Stimulated activated CD4-positive, alpha-beta T cell treated with anti-CD3 and anti-CD28 coated beads, Interleukin-4, amount 100 ng/mL, for 1 hour (primary cell): ENCODE data around the gene DDX59.

Experiments
- DNase-seq: peaks from one replicate; pipeline ENCODE4 v3.0.0-alpha.2; 2020

DDX59 gene

DNA sequence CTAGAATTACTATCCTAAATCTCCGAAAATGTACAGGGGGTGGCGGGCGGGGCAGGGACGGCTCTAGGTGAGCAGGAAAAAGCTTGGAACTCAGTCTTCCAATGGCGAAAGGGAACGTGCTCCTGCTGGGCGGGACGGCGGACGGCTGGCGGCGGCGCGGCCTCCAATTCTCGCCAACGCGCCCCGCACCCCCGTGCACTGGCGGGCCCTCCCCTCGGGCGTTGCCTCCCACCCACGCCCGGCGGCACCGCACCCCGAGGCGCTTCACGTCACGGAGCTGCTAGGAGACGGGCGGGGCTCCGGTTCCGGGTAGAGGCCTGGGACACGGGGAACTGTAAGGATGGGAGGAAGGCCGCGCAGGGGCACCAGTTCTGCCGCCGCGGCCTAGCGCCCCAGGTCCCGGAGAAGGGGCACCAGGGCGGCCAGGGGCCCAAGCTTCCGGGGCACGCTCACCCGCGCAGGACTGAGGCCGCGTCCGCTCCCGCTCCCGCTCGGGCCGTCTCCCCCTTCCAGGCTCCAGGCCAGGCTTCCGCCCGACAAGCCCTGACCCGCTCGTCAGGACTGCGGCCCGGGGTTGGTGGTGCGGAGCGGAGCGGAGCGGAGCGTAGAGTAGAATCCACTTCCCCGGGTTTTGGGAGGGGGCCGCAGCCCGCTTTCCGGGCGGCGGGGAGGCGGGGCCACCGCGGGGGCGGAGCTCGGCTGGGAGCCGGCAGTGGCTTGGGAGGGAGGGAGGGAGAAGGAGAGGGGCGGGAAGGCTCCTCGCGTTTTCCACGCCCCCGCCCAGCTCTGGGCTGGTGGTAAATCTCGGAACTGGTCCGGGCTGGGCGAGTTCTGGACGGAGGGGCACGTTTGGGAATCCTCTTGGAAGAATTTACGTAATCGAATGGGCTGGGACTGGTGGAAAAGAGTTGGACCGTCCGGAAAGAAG lies at the start of gene DDX59:
TSS of gene DDX59 (minus strand) at position 594 of the 928 bp plus-strand sequence. CDS start 3,167 bp downstream, outside the sequence.
- DNase-seq = peak; percentile 92

DNA sequence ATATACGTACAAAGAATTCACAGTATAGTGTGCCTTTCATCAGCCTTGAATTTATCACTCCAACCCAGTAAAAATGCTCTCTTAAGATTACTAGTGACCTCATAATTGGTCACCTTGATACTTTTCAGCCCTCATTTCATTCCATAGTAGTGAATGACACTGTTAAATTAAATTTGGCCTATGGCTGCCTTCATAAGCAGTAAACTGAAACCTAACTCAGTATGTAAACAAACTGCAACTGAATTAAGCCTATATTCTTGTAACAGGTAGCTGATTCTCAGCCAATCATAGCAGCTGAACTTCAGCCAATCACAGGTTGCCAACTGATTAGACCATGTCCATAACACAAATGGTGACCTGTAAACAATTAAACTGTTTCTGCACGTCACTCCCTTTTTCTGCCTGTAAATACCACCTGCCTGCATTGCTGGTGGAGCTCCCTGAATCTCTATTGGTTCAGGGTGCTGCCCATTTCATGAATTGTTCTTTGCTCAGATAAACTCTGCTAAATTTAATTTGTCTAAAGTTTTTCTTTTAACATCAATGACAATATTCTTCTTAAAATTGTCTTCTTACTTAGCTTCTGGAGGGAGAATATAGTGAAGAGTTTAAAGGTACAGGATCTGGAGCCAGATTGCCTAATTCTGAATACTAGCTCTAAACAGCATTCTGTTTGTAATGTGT lies 44.9 kb upstream of the DDX59 start:
- DNase-seq = no peak

DNA sequence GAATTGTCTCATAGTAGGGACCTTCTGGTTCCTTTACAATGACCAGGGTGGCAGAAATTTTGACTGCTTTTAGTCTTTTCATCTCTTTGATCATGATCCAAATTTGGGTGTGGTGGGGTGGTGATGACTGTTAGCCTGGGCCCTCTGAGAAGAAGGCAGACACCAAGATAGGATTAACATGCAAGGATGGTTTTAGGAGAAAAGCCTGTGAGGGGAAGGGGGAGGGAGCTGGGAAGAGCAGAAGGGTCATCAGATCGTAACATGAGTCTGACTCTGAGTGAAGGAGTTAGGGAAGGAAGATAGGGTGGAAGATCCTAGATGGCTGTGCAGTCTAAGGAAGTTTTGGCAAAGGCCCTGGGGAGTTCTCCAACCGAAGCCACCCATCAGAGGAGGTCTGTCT lies 40.5 kb upstream of the DDX59 start:
- no peak for DNase-seq

DNA sequence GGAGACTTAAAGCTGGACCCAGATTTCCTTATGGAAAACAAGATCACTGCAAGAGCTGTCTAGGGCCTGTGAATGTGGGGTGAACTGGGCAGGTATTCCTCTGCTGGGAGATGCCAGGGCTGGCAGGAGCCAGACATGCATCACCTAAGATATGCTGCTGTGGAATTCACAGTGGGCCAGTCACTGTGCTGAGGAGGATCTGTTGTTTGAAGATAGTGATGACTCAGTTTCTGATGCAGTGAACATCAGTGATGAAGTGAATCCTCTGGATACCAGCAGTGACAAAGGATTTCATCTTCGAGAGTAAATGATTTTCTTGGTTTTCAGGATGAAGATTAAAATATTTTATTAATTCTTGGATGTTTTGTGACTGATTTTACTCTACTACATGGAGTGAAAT lies 39.1 kb upstream of the DDX59 start:
- DNase-seq = no peak

DNA sequence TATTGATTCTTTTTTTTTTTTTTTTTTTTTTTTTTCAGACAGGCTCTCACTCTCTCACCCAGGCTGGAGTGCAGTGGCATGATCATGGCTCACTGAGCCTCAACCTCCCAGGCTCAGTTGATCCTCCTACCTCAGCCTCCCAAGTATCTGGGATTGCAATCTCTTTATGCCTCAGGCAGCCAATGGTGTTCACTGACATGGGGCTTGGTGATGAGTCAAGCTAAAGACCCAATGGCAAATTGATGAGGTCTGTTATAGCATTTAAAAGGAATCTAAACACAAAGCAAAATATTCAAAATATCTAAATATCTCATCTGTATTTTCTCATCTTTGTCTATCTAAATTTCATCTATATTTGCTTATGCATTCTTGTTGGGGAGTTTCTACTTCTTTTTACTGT lies 38.5 kb upstream of the DDX59 start:
- no peak for DNase-seq

DNA sequence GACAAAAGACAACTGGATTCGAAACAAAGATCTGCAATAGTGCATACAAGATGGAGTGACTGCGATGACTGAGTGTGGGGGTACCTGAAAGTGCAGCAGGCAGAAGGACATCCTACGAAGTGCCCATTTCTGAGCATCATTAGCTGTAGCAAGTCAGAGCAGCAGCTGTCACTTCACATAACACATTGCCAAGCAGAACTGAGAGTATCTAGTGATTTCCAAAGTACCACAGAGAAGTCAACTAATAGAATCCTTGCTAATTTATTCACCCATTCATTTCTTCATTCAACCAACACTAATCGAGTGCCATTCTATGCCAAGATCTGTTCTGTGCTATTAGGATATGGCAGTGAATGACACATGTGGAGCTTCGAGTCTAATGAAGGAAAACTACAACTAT lies 37.4 kb upstream of the DDX59 start:
- no peak for DNase-seq

DNA sequence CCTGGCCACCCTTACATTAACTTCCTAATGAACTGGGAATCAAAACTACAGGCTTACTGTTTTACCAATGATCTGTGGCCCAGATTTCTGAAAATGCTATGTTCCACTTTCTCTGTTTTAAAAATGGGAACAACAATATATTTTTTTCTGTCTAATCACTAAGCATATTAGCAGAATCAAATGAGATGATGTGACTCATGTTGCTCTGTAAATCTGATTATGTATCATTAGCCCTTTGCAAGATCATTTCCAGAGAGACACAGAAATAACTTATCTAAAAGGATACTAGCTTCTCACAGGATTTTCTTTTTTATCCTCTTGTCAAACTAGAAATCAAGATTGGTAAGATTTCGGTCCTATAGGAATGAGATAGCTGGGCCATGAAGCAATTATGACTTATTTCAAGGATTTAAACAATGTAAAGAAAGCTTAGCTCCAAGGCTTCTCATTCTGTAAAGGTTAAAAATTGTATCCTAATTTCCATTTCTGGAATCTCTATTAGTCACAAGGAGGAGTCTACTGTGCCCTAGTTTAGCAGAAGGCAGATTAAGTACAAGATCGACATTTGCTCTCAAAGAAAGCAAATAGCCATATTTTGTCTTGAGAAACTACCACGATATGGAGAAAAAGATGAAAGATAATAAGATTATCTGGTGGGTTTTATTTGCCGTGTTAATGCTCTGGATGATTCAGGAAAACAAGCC lies 36.6 kb upstream of the DDX59 start:
- no peak for DNase-seq

DNA sequence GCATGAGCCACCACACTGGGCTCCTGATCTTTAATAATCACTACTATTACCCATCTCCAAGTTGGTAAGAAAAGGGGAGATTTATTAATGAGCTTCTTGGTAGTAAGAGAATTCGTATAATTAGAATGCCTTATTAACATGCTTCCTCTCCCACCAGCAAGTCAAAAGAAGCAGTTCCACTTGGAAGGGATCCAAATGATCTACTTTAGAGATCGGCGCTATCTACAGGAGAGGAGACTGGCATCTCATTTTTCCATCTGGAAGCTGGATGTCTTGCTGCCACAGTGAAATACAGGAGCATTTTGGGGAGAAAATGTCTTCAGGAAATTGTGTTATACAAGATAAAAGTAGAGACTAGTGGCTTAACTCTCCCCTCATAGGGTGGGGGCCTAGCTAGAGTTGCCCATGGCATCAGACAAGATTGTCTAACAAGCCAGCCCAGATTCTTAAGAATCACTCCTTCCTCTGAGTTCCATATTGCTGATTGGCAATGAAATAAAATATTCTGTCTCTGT lies 35.3 kb upstream of the DDX59 start:
- no peak for DNase-seq

DNA sequence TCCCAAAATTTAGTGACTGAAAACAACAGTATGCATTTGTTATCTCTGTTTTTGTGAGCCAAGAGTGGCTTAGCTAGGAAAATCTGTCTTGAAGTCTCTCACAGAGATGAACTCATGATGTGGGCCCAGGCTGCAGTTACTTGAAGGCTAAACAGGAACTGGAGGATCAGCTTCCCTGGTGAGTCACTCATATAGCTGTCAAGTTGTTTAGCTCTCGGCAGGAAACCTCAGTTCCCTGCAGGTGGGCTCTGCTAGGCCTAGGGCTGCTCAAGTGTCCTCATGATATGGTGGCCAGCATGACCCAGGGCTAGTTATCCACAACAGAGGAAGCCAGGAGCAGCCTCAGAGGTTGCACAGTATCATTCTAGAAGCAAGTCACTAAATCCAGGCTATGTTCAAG lies 30.2 kb upstream of the DDX59 start:
- DNase-seq = no peak

DNA sequence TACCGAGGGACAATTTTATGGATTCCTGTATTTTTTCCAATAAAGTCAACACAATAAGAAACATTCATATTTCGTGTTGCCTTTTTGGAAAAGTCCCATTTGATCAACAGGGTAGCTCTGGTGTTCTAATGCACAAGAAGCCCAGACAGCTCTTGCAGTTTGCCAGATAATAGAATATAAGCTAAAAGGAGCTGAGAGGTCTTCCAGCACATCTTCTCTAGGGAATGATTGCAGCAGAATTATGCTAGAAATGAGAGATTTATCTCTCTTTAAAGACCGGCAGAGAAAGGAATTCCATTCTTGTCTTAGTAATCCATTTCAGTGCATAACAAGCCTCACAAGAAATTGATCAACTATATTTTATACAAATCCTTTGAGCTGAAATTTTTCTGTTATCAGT lies 25.0 kb upstream of the DDX59 start:
- DNase-seq = no peak

DNA sequence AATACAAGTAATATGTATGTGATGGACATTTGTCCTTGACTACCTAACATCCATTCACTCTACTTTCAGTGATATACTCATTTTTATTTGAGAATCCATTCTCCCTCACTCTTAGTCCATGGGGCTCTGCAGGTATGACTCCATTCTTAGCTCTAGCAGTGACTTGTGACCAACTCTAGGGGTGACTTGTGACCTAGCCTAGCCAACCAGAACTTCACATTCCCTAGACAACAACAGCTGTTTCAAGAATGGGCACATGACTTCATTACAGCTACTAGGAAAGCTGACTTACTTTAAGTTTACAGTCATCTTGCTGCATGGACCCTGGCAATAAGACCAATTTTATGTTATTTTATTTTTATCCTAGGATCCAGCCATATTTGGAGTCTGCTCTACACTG lies 23.6 kb upstream of the DDX59 start:
- DNase-seq = no peak

DNA sequence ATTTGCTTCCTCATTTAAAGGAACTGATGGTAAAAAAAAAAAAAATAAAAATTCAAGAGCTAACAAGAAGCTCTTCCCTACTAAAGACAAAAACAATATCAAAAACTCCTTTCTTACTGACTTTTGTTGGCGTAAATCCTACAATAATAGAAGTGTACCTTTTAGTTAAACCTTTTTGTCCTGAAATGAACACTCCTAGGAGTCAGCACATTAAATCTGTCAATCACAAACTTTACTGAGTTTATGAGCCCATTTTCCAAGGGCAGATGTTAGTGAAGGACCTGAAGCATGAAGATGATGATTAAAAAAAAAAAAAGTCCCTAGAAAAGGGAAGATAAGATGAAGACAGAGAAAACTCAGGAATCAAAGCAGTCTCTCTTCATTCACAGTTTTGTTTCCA lies 22.6 kb upstream of the DDX59 start:
- no peak for DNase-seq

DNA sequence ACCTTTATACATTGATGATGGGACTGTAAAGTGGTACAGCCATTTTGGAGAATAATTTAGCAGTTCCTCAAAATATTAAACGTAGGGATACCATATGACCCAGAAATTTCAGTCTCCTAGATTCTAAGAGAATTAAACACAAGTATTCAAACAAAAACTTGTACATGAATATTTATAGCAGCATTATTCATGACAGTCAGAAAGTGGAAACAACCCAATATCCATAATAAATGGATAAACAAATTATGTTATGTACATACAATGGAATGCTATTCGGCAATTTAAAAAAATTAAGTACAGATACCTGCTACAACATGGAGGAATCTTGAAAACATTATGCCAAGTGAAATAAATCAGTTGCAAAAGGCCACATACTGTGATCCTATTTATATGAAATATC lies 16.9 kb upstream of the DDX59 start:
- no peak for DNase-seq

DNA sequence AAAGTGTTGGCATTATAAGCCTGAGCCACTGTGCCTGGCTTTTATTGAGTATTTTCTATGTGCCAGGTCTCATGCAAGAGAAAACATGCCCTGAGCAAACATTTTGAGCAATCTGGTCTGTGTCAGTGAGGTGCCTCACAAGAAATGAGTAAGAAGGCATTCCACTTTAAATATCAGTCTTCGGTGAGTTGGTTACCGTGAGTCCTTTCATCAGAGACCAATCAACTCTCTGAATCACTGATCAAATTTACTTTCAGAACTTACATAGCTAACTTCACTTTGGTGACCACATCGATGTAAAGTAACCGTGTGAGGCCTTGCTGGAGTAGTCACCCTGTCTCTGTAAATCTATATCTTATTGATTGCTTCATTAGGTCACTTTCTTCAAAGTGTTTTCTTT lies 14.3 kb upstream of the DDX59 start:
- DNase-seq = no peak

DNA sequence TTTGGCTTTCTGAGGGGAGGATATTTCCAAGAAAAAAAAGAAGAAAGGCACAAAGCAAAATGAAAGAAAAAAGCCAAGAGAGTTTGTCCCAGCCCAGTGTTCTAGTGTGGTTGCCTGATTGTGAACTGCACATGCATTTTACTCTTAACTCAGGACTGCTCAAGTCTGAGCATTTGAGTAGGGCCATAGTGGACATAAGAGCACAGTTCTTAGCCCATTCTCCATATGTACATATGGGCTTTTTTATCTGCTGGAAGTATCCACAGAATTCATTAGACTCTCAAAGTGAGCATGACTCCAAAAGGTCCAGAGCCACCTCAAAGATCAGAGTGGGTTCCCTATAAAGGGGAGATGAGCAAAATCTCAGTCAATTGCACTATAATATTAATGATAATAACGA lies 13.6 kb upstream of the DDX59 start:
- no peak for DNase-seq

DNA sequence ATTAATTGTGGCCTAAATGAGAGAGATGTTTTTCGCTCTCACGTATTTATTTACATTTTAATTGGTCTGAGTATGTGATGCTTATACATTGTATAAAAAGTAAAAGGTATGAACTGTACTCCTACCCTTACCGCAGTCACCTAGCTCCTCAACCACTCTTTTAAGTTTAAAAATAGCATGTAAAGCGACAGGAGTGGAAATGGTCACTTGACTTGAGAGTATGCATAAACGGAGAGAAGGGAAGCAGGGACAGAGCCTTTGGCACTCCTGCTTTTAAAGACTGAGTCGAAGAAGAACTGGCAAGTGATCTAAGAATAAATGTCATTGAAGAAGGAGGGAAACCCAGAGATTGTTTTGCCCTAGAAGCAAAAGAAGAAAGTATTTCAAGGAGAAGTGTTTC lies 11.5 kb upstream of the DDX59 start:
- no peak for DNase-seq

DNA sequence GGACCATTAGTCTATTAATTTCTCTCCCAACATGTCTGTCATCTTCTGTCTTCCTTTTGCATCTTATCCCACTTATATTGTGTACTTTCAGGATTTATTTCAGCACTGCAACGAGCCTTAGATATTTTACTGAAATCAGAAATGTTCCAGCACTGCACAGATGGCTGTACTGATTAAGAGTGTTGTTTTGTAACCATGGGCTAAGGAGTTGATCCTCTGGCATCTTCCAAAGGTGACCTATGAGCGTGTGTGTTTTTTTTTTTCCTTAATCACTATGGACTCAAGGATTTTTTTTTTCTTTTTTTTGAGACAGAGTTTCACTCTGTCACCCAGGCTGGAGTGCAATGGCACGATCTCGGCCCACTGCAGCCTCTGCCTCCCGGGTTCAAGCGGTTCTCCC lies 7.1 kb upstream of the DDX59 start:
- DNase-seq = no peak

DNA sequence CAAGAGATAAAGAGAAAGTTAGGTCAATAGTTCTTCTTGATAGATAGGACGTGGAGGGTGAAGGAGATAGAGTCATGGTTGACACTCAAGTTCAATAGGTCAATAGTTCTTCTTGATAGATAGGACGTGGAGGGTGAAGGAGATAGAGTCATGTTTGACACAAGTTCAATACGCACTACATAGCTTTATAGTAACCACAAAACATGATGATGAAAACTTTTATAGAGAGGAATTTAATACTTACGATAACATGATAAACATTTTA lies 5.8 kb upstream of the DDX59 start:
- no peak for DNase-seq

DNA sequence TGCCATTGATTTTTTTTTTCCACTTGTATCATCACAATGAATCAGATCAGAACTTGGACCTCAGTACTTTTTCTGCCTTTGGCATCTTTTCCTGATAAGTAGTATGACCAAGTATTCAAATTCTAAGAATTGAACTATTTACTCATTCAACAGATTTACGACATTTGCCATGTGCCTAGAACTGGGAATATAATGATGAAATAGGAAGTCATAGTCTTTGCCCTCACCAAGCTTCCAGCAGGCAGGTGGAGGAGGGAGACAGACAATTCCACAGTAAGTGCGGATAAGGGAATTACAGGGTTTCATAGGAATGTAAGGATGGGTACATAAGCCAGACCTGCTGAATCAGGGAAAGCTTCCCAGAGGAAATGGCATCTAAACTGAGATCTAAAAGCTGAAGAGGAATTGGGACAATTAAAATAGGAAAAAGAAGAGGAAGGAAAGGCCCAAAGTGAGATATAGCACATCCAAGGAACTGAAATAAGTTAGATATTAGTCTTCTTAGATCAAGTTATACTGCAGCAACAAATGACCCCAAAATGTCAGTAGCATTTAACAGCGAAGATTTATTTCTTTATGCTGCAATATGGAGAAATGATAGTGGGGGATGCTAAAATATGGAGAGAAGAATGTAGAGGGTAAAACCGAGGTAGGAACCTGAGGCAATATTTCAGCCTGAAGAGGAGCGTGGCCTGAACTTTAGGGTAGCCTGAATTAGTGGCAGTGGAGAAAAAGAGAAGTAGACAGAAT lies 5.3 kb upstream of the DDX59 start:
- no peak for DNase-seq

DNA sequence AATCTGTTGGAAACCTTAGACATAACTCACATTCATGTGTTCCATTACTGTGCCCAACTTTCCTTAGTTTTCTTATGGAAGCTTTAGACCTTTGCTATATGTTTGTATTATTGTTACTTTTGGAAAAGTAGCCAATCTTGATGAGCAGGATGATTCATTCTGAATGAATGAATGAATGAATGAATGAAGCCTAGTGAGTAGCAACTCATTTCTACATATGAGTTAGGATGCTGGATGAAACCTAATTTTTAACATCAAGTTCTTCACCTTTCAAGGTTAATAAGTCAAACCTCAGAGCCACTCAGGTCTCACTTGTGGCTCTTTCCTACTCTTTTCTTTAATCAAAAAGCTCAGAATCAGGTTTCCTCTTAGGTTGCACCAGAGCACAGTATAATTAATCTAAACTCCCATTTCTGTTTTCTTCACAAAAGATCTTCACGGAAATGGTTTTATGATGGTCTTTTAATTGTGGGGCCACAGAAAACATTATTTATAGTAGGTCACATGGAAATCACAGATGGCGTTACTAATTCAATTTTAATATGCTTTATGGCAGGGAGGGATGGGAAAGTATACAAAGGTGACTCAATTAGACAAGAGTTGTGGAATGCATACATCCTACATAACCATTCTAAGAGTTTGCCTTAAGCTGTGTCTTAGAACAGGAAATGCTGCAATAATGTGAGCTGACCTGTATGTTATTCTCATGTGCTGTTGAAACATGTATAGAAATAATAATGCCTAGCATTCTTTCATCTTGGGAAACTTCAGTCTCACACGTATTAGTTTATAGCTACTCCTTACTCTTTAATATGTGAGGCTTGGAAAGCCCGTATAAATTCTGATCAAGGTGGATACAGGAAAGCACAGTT lies 4.5 kb upstream of the DDX59 start:
- DNase-seq = no peak

DNA sequence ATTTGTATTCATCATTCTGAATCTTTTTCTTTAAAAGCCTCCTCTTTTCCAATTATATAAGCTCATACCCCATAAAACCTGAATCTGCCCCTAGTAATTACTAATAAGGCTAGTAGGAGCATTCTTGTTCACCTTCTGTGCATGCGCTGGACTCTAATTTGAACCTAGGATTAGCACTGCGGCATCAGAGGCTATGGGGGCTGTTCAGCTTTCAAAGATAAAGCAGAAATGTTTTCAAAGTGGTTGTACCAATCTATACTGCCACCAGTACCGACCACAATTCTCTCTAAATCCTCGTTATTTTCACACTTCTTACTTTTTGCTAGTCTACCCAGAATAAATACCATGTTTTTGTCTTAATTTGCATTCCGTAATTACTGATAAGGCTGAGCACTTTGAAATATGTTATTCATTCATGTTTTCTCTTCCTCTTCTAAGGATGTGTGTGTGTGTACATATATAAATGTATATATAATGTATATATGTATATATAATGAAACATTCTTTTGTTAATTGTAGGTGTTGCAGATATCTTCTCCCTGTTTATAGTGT lies 1.6 kb upstream of the DDX59 start:
- DNase-seq = no peak
